ENCODE measurements around the gene TULP4. TPM values are rescaled to one million over a fixed set of nuclear protein-coding genes. Genes with fewer than 3 reads are reported as not detected.

The TULP4 gene
- total RNA-seq, 4 donors from 2014 or later = 209 to 459 (median 292) TPM

- Histone ChIP-seq H3K9me3 (no peaks in the 10 kb centered on the region), H3K36me3 (no peaks in the 10 kb centered on the region), H3K27me3 (no peaks in the 10 kb centered on the region), H3K4me1 (no peaks in the 10 kb centered on the region), H3K27ac (no peak overlapping the region), H3K4me3 (replicated peaks in 1 of 3) (no peak overlapping the region)
- TF ChIP-seq POLR2A (IDR thresholded peaks at IDR 0.05) = no peak
- TF ChIP-seq, protein P1, sequence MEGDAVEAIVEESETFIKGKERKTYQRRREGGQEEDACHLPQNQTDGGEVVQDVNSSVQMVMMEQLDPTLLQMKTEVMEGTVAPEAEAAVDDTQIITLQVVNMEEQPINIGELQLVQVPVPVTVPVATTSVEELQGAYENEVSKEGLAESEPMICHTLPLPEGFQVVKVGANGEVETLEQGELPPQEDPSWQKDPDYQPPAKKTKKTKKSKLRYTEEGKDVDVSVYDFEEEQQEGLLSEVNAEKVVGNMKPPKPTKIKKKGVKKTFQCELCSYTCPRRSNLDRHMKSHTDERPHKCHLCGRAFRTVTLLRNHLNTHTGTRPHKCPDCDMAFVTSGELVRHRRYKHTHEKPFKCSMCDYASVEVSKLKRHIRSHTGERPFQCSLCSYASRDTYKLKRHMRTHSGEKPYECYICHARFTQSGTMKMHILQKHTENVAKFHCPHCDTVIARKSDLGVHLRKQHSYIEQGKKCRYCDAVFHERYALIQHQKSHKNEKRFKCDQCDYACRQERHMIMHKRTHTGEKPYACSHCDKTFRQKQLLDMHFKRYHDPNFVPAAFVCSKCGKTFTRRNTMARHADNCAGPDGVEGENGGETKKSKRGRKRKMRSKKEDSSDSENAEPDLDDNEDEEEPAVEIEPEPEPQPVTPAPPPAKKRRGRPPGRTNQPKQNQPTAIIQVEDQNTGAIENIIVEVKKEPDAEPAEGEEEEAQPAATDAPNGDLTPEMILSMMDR (IDR thresholded peaks at IDR 0.05) = no peak
- WGBS, 2 donors = 89% methylated on average over 2 of the region's 2 CpGs
- intact Hi-C loops (cut with DNase I) = no loop called here
- DNase-seq = no peak
Measured at GRCh38 chr6:158460602-158461169, 148.4 kb downstream of the TULP4 start.

DNA sequence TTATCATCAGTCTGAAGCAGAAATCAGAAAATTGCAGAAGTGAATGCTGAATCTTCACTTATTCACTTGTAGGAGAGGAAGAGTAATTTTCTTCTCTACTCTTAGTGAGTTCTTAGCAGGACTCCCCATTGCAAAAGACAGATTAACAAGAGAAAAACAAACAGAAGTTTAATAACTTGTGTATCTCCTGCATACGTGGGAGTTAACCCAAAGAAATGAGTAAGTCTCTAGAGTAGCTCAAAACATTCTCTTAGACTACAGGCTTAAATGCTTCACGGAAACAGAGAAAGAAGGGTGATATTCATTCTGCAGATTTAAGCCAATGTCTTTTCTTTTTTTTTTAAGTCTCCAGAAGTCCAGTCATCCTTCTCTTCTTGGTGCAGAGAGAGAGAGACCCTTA lies 149.7 kb downstream of the TULP4 start:
- Histone ChIP-seq H3K36me3 (no peaks in the 10 kb centered on the region), H3K27me3 (no peaks in the 10 kb centered on the region), H3K9me3 (no peaks in the 10 kb centered on the region), H3K4me1 (no peaks in the 10 kb centered on the region), H3K27ac (no peak overlapping the region), H3K4me3 (replicated peaks in 1 of 3) (no peak overlapping the region)
- DNase-seq = no peak
- TF ChIP-seq POLR2A (IDR thresholded peaks at IDR 0.05) = no peak
- TF ChIP-seq, protein P1 (IDR thresholded peaks at IDR 0.05) = no peak
- intact Hi-C loops (cut with DNase I) = no loop called here
- WGBS, 2 donors = 84 to 86% methylated on average over 2 of the region's 2 CpGs

GRCh38 chr6:158464483-158464882 lies 152.2 kb downstream of the TULP4 start:
- Histone ChIP-seq H3K9me3 (no peaks in the 10 kb centered on the region), H3K36me3 (no peaks in the 10 kb centered on the region), H3K4me3 (replicated peaks in 1 of 3) (no peak overlapping the region), H3K27ac (no peak overlapping the region), H3K4me1 (no peaks in the 10 kb centered on the region), H3K27me3 (no peaks in the 10 kb centered on the region)
- no peak for DNase-seq
- TF ChIP-seq POLR2A (IDR thresholded peaks at IDR 0.05) = no peak
- TF ChIP-seq, protein P1 (IDR thresholded peaks at IDR 0.05) = no peak
- 89 to 90% methylated on average over 9 of the region's 9 CpGs for WGBS, 2 donors
- intact Hi-C loops (cut with DNase I) = no loop called here

DNA sequence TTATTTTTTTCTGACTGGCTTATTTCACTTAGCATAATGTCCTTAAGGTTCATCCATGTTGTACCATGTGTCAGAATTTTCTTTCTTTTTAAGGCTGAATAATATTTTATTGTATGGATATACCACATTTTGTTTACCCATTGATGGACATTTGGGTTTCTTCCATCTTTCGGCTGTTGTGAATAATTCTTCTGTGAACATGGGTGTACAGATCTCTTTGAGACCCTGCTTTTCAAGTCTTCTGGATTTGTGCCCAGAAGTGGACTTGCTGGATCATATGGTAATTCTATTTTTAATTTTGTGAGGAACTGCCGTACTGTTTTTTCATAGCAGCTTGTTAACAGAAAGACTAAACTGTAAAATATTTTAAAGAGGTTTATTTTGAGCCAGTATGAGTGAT lies 153.0 kb downstream of the TULP4 start:
- Histone ChIP-seq H3K4me1 (no peaks in the 10 kb centered on the region), H3K4me3 (replicated peaks in 1 of 3) (no peak overlapping the region), H3K27me3 (no peaks in the 10 kb centered on the region), H3K36me3 (no peaks in the 10 kb centered on the region), H3K27ac (no peak overlapping the region), H3K9me3 (no peaks in the 10 kb centered on the region)
- intact Hi-C loops (cut with DNase I) = no loop called here
- DNase-seq = no peak
- WGBS, 2 donors = 90 to 94% methylated on average over 2 of the region's 2 CpGs
- TF ChIP-seq POLR2A (IDR thresholded peaks at IDR 0.05) = no peak
- TF ChIP-seq, protein P1 (IDR thresholded peaks at IDR 0.05) = no peak

GRCh38 chr6:158465747-158466146 lies 153.5 kb downstream of the TULP4 start:
- TF ChIP-seq, protein P1 (IDR thresholded peaks at IDR 0.05) = no peak
- no peak for TF ChIP-seq POLR2A (IDR thresholded peaks at IDR 0.05)
- no peak overlapping the region for H3K27ac ChIP-seq
- H3K36me3 ChIP-seq = no peaks in the 10 kb centered on the region
- H3K9me3 ChIP-seq = no peaks in the 10 kb centered on the region
- 86 to 91% methylated on average over 3 of the region's 3 CpGs for WGBS, 2 donors
- H3K4me1 ChIP-seq = no peaks in the 10 kb centered on the region
- H3K4me3 ChIP-seq (replicated peaks in 1 of 3) = no peak overlapping the region
- no peaks in the 10 kb centered on the region for H3K27me3 ChIP-seq
- DNase-seq = no peak
- intact Hi-C loops (cut with DNase I) = no loop called here

All from thyroid gland (tissue), 4 donors.